GM19351 (cell line): ENCODE measurements around the gene POU2F3.

Experiments
- ATAC-seq: cut with Tn5 transposase; IDR thresholded peaks from one replicate; pipeline ENCODE4 v1.9.1; 2021; ENCODE audit warnings: mild to moderate bottlenecking, moderate library complexity; ENCODE audit not compliant: unreplicated experiment

The POU2F3 gene

DNA sequence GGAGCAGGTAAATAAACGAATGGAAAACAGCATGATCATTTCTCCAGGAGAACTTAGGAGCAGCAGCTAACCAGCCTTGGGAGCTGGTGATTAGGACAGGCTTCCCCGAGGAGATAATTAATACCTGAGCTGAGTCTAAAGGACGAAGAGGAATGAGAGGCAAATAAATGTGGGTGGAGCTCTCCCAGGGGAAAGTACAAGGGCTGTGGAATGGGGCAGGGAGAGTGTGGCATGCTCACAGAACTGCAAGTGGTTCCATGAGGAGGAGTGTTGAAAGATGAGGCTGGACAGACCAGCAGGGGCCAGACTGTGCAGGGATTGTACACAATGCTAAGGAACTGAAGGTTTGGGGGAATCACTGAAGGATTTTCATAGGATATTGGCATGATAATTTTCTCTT lies 70.9 kb downstream of the POU2F3 start:
- ATAC-seq = no peak

- no peak for ATAC-seq
Measured at GRCh38 chr11:120314861-120315260, 74.9 kb downstream of the POU2F3 start.

DNA sequence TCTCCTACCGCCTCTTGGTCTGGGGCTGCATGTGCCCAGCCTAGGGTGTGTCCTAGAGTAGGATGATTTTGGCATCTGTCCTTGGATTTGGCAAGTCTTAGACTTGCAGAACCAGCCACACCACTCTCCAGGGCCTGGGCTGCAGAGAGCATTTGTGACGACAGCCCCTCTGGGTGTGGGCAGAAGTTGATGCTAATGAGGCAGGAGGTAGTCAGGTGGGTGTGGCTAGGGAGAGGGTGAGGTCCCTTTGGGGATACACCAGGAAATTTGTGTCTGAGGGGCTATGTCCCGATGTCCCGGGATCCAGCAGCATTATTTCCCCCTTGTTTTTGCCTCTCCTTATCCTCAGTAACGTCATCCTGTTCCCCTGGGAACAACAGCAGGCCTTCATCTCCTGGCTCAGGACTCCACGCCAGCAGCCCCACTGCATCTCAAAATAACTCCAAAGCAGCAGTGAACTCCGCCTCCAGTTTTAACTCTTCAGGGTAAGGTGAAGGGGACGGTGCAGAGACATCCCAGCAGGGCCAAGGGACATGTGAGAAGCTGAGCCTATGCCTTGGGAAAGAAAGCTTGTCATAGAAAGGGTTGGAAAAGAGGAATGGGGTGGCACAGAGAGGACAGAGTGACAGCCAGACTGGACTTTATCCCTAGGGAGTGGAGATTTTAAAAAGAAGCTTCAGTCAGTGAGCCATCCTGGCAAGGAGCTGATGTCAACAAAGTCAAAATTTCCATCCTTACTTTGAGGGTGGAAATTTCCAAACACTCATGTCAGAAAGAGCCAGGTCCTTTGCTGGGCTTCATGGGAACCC lies 77.1 kb downstream of the POU2F3 start:
- ATAC-seq = no peak

- no peak for ATAC-seq
Measured at GRCh38 chr11:120317689-120318480, 77.9 kb downstream of the POU2F3 start.

DNA sequence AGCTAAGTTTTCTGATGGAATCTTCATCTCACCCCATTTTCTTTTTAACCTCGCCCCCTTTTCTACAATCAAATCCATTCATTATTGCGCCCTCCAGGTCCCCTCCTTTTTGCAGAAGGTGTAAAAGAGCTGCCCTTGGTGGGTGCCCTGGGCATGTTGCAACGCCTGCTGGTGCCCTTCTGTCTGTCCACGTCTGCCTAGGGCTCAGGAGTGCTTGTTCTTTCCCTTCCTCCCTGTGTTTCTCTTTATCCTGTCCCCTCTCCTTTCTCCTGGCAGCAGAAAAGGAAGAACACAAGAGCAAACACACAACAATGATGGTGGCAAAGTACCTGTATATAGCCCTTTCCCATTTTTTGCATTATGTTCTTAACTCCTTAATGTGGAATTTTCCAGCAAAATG lies 79.0 kb downstream of the POU2F3 start:
- no peak for ATAC-seq

GRCh38 chr11:120324932-120325810 lies 85.2 kb downstream of the POU2F3 start, which contains the start of gene TLCD5:
TSS of gene TLCD5 (plus strand) at chr11:120325299. CDS start at chr11:120327442, 2,143 bp downstream.
- ATAC-seq = peak; percentile 65

DNA sequence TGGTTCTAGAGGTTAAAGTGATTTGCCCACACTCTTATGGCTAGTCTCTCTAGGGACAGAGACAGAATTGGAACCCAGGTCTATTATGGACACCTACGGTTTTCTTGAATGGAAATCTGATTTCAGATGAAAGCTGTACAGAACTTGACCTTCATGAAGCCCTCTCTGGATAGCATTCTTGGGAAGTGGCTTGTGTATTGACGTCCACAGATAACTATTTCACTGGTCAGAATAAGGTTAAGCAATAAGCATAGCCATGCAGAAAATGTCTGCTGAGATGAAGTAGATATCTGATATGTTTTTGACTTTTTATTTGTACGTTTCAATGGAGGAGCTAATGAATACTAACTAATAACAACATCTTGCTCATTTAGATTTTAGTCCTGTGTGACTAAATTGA lies 86.3 kb downstream of the POU2F3 start:
- ATAC-seq = no peak

- ATAC-seq = no peak
Measured at GRCh38 chr11:120326845-120327281, 86.9 kb downstream of the POU2F3 start.

GRCh38 chr11:120327311-120327710 lies 87.4 kb downstream of the POU2F3 start:
- ATAC-seq = no peak

- no peak for ATAC-seq
Measured at GRCh38 chr11:120329556-120329955, 89.6 kb downstream of the POU2F3 start.

GRCh38 chr11:120330045-120330444 lies 90.1 kb downstream of the POU2F3 start:
- ATAC-seq = no peak

GRCh38 chr11:120331301-120331996 lies 91.5 kb downstream of the POU2F3 start:
- ATAC-seq = no peak

DNA sequence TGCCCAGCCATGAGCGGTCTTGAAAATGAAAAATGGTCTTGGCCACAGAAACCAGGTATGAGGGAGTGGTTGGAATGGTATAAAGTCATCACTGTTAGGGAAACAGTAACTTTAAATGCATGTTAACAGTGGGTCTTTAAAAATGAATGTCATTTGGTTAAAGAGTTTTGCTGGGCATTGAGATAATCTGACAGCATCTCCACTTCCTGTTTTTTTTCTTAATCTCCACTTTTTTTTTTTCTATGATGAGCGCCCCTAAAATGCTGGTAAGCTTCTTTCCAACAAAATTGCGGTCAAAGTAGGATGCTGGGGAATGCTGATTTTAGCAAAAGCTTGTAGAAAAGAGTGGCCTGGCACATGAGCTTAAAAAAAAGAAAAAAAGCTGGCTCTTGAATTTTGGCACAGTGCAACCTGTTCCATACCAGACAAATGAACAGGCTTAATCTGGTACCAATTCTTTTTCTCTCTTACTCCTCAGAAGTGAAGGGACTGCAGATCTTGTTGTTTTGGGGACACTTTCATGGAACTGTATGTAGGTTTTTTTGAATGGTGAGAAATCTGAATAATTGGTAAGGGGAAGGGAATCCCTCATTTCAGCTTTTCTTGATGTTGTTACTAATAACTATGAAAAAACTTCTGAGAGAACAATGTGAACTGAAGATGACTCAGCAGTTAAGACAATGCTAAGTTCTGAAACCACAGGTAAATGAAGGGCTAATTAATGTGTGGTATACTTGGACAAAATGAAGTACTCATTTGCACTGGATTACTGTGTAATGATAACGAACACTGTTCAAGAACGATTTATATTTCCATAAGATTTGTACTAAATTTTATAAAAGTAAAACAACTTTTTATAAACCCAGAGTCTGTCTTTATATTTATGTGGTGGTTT lies 93.1 kb downstream of the POU2F3 start:
- no peak for ATAC-seq

DNA sequence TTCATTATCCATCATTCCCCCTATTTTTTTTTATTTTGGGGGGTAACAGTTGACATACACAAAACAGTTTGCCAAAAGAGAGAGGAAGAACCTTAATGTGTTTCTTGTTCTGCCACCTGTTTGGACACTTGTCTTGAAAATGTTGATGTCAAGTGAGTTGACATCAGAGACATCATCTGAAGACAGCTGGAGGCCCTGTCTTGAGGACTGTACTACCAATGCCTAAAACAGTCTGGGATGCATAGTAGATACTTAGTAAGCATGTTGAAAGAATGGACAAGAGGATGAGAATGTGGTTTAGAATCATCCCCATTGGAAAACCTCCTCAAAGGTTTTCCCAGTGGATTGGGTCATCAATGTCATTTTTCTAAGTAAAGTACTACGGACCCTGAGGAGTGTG lies 93.9 kb downstream of the POU2F3 start:
- ATAC-seq = no peak

DNA sequence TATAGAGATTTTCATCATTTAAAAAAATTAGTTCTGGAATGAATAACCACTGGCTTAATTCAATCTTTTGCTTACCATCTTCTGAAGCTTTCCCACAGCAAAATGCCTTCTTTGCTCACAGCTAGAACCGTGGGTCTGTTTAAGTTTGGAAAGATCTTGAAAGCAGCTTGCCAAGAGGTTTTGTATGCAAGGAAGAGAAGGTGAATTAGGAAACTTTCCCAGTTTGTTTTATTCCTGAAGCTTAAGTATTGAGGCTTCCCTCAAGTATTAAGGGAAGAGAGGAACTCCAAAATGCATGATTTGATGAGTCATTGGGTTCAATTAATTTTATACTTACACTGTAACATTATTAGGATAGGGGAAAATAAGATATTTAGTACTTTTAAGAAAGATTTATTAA lies 94.4 kb downstream of the POU2F3 start:
- no peak for ATAC-seq

GRCh38 chr11:120334894-120335462 lies 95.0 kb downstream of the POU2F3 start:
- ATAC-seq = no peak

DNA sequence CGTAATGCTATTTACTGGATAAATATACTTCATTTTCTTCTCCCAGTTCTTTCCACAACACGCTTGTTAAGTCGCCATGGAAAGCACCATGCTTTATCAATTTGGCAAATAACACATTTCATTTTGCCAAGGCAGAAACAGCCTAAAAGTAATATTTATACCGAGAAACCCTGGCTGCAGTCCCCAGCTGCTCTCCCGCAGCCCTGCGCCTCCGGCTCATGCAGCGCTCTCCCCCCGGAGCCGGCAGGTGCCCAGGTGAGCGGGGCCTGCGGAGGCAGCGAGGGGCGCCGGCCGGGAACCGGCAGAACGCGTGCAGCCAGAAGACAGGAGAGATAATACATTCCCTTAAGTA lies 95.6 kb downstream of the POU2F3 start:
- ATAC-seq = peak; percentile 24

DNA sequence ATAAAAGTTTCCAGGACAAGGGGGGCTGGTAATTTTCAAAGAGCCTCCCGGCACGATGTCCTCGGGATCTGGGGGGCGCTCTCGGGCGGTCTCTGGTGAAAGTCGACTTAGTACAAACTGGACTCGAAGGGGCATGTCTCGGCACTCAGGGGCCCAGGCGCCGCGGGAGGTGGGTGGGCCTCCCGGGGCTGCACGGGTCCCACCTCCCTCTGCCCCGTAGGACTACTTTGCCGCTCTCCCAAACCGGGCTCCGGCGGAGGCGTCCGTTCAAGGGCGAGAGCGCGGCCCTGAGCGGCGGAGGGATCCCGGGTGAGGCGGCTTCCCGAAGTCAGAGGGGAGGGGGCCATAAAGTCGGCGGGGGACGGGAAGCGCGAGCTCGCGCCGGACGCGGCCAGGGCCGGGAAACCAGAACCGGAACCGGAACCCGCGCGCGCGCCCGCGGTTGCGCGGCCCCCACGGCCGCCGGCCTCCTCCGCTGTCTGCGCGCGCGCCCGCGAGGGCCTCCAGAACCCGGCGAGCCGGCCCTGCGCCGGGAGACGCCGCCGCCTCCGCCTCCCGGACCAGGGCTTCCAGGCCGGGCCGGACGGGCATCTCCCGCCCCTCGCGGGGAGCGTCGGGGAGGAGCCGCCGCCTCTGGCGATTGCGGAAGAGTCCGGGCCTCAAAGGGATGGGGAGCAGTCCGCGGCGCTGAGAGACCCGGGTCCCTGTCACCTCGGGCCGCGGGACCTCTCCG lies 96.1 kb downstream of the POU2F3 start, which contains the start of gene ARHGEF12:
TSS of gene ARHGEF12 (plus strand) at position 506 of the 733 bp plus-strand sequence. CDS start 831 bp downstream, outside the sequence.
- peak; percentile 51 for ATAC-seq
